OCI-LY3 (cell line): ENCODE measurements around the gene TBC1D5.

Experiments used
- CTCF ChIP-seq: fragments of 200-600, 300-600 bp; sonication (generic); IDR thresholded peaks from 2 replicates; pipeline ENCODE4 v1.5.1; 2014; ENCODE audit warnings: antibody characterized with exemption, low read length, low read depth
- EZH2phosphoT487 ChIP-seq: fragments of 200-600 bp; shearing (Covaris generic); IDR thresholded peaks from 2 replicates; pipeline ENCODE4 v1.6.1; 2018; ENCODE audit warnings: antibody characterized with exemption, mixed run types, low read depth

DNA sequence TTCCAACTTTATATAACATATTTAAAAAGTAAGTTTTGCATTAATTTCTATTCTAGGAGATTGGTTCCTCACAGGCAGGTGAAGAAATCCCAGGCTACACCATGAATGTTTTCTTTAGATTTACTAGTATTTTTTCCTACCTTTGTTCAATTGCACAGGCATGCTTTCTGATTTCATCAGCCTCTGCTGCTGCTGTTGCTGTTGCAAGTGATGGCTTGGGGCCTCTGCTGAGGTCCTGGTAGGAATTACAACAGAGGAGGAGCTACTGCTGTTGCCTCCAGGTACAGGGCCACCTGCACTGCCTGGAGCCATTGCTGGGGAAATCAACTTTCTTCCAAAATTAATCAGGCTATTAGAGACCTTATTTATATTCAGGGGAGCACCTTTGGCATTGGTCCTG lies 504.4 kb downstream of the TBC1D5 start:
- TF ChIP-seq CTCF (no peak), EZH2phosphoT487 (no peak)
